ENCODE data around the gene FRA10AC1. TPM values are rescaled to one million over a fixed set of nuclear protein-coding genes. Genes with fewer than 3 reads are reported as not detected.

The FRA10AC1 gene
- total and polyA plus RNA-seq, 2 of the 4 experiments (the other 2 are of a cell fraction), result 1.6 to 4.9 TPM

DNA sequence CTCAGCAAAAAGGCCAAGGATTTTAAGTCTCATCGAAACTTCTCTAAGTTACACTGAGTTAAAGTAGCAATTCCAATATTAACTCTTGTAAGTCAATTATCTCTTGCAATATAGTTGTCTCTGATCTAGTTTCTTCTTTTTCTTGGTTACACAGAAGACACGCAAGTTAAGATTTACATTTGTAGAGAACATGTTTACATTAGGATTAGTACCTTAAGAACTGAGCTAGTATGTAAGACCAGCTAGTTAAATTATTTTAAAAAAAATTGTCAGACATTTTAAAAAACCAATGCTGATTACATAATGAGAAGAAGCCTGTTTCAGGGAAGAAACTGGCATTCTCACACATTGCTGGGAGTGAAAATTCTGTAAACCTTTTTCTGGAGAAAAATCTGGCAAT lies 31.4 kb downstream of the FRA10AC1 start:
- Histone ChIP-seq H3K4me1 (ENCODE audit: control insufficient read depth, insufficient read depth, low read length) (no peaks in the 10 kb centered on the region), H3K36me3 (ENCODE audit: control insufficient read depth, insufficient read depth, low read length) (peaks cover 14% of the 10 kb centered on the region), H3K9me1 (ENCODE audit: insufficient read depth, low read length) (no peaks in the 10 kb centered on the region), H3K27ac (ENCODE audit: insufficient read depth, low read length) (no peak overlapping the region), H2BK120ac (ENCODE audit: low read depth, low read length) (no peak overlapping the region), H4K20me1 (ENCODE audit: insufficient read depth, low read length) (no peaks in the 10 kb centered on the region), H3K4ac (ENCODE audit: low read depth, low read length) (no peak overlapping the region), H4K8ac (ENCODE audit: low read depth in 2 of 2, low read length in 2 of 2) (no peak overlapping the region), H2BK20ac (ENCODE audit: low read depth, low read length) (no peak overlapping the region), H2BK15ac (ENCODE audit: low read depth, low read length) (no peak overlapping the region), H3K56ac (ENCODE audit: extremely low read depth, insufficient read depth, low read length) (no peak overlapping the region), H4K91ac (ENCODE audit: insufficient read depth, low read depth, low read length) (no peak overlapping the region), H3K4me3 (ENCODE audit: insufficient read depth, low read depth, low read length) (no peak overlapping the region), H4K5ac (ENCODE audit: low read depth, low read length) (no peak overlapping the region), H3K23ac (ENCODE audit: low read depth, low read length) (no peak overlapping the region), H2AK9ac (replicated peaks; ENCODE audit: low read depth, low read length, poor library complexity) (no peak overlapping the region), H2BK5ac (ENCODE audit: low read depth, low read length, poor library complexity, severe bottlenecking) (no peak overlapping the region), H3K27me3 (ENCODE audit: control insufficient read depth, insufficient read depth, low read length) (no peaks in the 10 kb centered on the region), H3K14ac (replicated peaks; ENCODE audit: low read depth, low read length) (no peak overlapping the region), H3K79me1 (ENCODE audit: low read depth in 1 of 2, low read length in 2 of 2) (no peaks in the 10 kb centered on the region), H3K18ac (ENCODE audit: low read depth, low read length) (no peak overlapping the region), H3K4me2 (ENCODE audit: low read depth, low read length) (no peak overlapping the region), H2AK5ac (ENCODE audit: low read depth, low read length) (no peak overlapping the region), H3K9ac (ENCODE audit: low read depth, low read length) (no peak overlapping the region), H2AFZ (replicated peaks; ENCODE audit: low read length, poor library complexity) (no peak overlapping the region), H3K9me3 (ENCODE audit: control insufficient read depth, insufficient read depth, low read length) (no peaks in the 10 kb centered on the region)
- BruUV-seq (replicated peaks), result no TSS peak
- in situ Hi-C loops (cut with MboI; ENCODE audit: low sequenced_read_pairs) (loop anchor here (10.0 kb wide), 1 partner anchor 116 kb away; no protein-coding TSS in a partner anchor), intact Hi-C loops (cut with micrococcal nuclease) (no loop called here), dilution Hi-C loops (cut with HindIII; ENCODE audit: low sequenced_read_pairs, unreplicated experiment) (no loop called here)
- TF ChIP-seq RCOR1 (IDR thresholded peaks at IDR 0.05; ENCODE audit: insufficient replicate concordance, low read length) (no peak), CHD1 (IDR thresholded peaks at IDR 0.05; ENCODE audit: low read depth, low read length) (no peak), RFX5 (IDR thresholded peaks at IDR 0.05; ENCODE audit: low read depth, low read length) (no peak), ELK1 (IDR thresholded peaks at IDR 0.05; ENCODE audit: borderline replicate concordance, low read depth, low read length) (no peak), USF2 (IDR thresholded peaks at IDR 0.05; ENCODE audit: low read depth, low read length) (no peak), FOS (IDR thresholded peaks at IDR 0.05; ENCODE audit: low read depth, low read length) (no peak), BHLHE40 (IDR thresholded peaks at IDR 0.05; ENCODE audit: low read depth, low read length) (no peak), MXI1 (IDR thresholded peaks at IDR 0.05; ENCODE audit: borderline replicate concordance, low read depth, low read length) (no peak), CEBPB (IDR thresholded peaks at IDR 0.05; ENCODE audit: low read depth, low read length) (no peak)
- WGBS, 2 experiments (ENCODE audit: extremely low coverage in 2 of 2, insufficient read length in 1 of 2), result no CpG with 5 or more reads among the region's 2 CpGs
- DNase-seq (no peak), ATAC-seq (ENCODE audit: low read depth) (no peak)
- ChIA-PET CTCF (interaction anchor here (0.8 kb wide), 1 partner anchor 116 kb away, joined by 3 read pairs; no protein-coding TSS in a partner anchor), POLR2A (ENCODE audit: unreplicated experiment) (no interaction called here)
